C4-2B (cell line): Measurements from ENCODE around the gene ZDHHC8.

ENCODE experiments used
- H3K27ac ChIP-seq: fragments of 450-650 bp; 2 replicates; pipeline ENCODE4 v1.5.1; 2017
- CTCF ChIP-seq: fragments of 450-650 bp; conservative IDR thresholded peaks from 2 replicates; pipeline ENCODE4 v1.5.1; 2017; ENCODE audit warnings: mild to moderate bottlenecking
- ZFX ChIP-seq: fragments of 450-650 bp; IDR thresholded peaks from 2 replicates; pipeline ENCODE4 v1.6.1; 2017

Gene ZDHHC8

GRCh38 chr22:20131597-20131858 is at the start of gene ZDHHC8:
Gene ZDHHC8, plus strand, starts transcription at chr22:20131804. Its CDS starts 144 bp downstream, at chr22:20131948.
- H3K27ac ChIP-seq = peak within 1 kb of the TSS; percentile 72
- no peak for TF ChIP-seq ZFX
- no peak for TF ChIP-seq CTCF

- H3K27ac ChIP-seq = peak overlapping the region; percentile 92
- TF ChIP-seq ZFX (no peak), CTCF (no peak)
Measured at GRCh38 chr22:20083157-20083890, 48.3 kb upstream of the ZDHHC8 start.

GRCh38 chr22:20083891-20084546 is 47.6 kb upstream of the ZDHHC8 start:
- TF ChIP-seq ZFX (no peak), CTCF (no peak)

GRCh38 chr22:20084547-20085413 is 46.8 kb upstream of the ZDHHC8 start:
- peak overlapping the region; percentile 28 for H3K27ac ChIP-seq
- peak; percentile 77 for TF ChIP-seq CTCF
- TF ChIP-seq ZFX = no peak

More at GRCh38 chr22:20083891-20084546, 47.6 kb upstream of the ZDHHC8 start:
- H3K27ac ChIP-seq = peak overlapping the region; percentile 28

- no peak for TF ChIP-seq ZFX
- no peak for TF ChIP-seq CTCF
- no peak overlapping the region for H3K27ac ChIP-seq
Measured at GRCh38 chr22:20085651-20086050, 46.0 kb upstream of the ZDHHC8 start.

- TF ChIP-seq ZFX = no peak
- TF ChIP-seq CTCF = no peak
- no peak overlapping the region for H3K27ac ChIP-seq
Measured at GRCh38 chr22:20086101-20086599, 45.5 kb upstream of the ZDHHC8 start.
